HEK293 (cell line): ENCODE results near the gene C18orf32.

Experiments
- CTCF ChIA-PET: fragments of 350-600 bp; formaldehyde crosslinking; extraction: SDS; loops from one replicate; lab custom pipeline; 2021; ENCODE audit warnings: antibody characterized with exemption; lab: Yijun Ruan, JAX
- POLR2A ChIA-PET: fragments of 300-600 bp; formaldehyde crosslinking; extraction: SDS; loops from one replicate; lab custom pipeline; 2020; ENCODE audit warnings: antibody characterized with exemption, inconsistent platforms; lab: Yijun Ruan, JAX
- H3K27ac ChIP-seq: fragments of 200-500 bp; sonication (Bioruptor generic); 2 replicates; pipeline ENCODE4 v1.5.1; 2014; ENCODE audit warnings: low read depth, low read length, control low read depth, inconsistent platforms; ENCODE audit errors: extremely low read depth
- H3K36me3 ChIP-seq, 2 experiments: fragments of 200-500 bp in 1 of 2; sonication (Bioruptor generic) in 1 of 2; 1 replicate in 1 of 2; 2 replicates in 1 of 2; pipeline ENCODE4 v1.5.1; 2014 to 2017; ENCODE audit warnings: inconsistent platforms in 2 of 2, low read length in 2 of 2; ENCODE audit not compliant: control insufficient read depth in 2 of 2, insufficient read depth in 1 of 2
- H3K4me1 ChIP-seq: fragments of 200-500 bp; sonication (Bioruptor generic); 2 replicates; pipeline ENCODE4 v1.5.1; 2014; ENCODE audit warnings: mild to moderate bottlenecking, low read length, inconsistent platforms; ENCODE audit not compliant: control insufficient read depth, insufficient read depth
- H3K4me3 ChIP-seq: 2 replicates; pipeline ENCODE4 v1.5.1; 2011; ENCODE audit warnings: low read depth, mild to moderate bottlenecking, control low read depth, low read length, moderate library complexity
- H3K9me3 ChIP-seq: fragments of 200-500 bp; sonication (Bioruptor generic); 2 replicates; pipeline ENCODE4 v1.5.1; 2014; ENCODE audit warnings: low read depth, low read length, inconsistent platforms; ENCODE audit not compliant: control insufficient read depth, insufficient read depth
- PRDM1 ChIP-seq: fragments of 450-650 bp; formaldehyde crosslinking; IDR thresholded peaks from 2 replicates; pipeline ENCODE4; 2016; ENCODE audit warnings: missing biosample characterization, missing genetic modification characterization
- PRDM6 ChIP-seq: fragments of 450-650 bp; formaldehyde crosslinking; IDR thresholded peaks from 2 replicates; pipeline ENCODE4 v1.5.1; 2017; ENCODE audit warnings: missing biosample characterization, missing genetic modification characterization
- SP3 ChIP-seq: fragments of 450-650 bp; formaldehyde crosslinking; IDR thresholded peaks from 2 replicates; pipeline ENCODE4 v1.5.1; 2016; ENCODE audit warnings: missing biosample characterization, missing genetic modification characterization
- ZBTB44 ChIP-seq: fragments of 450-650 bp; IDR thresholded peaks from 2 replicates; pipeline ENCODE4 v1.5.1; 2018; ENCODE audit warnings: missing biosample characterization, mild to moderate bottlenecking, missing genetic modification characterization
- ZBTB6 ChIP-seq: fragments of 450-650 bp; formaldehyde crosslinking; IDR thresholded peaks from 2 replicates; pipeline ENCODE4 v1.5.1; 2017; ENCODE audit warnings: missing biosample characterization, missing genetic modification characterization
- ZEB2 ChIP-seq: fragments of 450-650 bp; formaldehyde crosslinking; IDR thresholded peaks from 2 replicates; pipeline ENCODE4 v1.5.1; 2016; ENCODE audit warnings: missing biosample characterization, missing genetic modification characterization
- ZNF221 ChIP-seq: fragments of 450-650 bp; formaldehyde crosslinking; IDR thresholded peaks from 2 replicates; pipeline ENCODE4 v1.5.1; 2017; ENCODE audit warnings: missing biosample characterization, missing genetic modification characterization, borderline replicate concordance
- ZNF266 ChIP-seq: fragments of 450-650 bp; formaldehyde crosslinking; IDR thresholded peaks from 2 replicates; pipeline ENCODE4 v1.5.1; 2016; ENCODE audit warnings: missing biosample characterization, missing genetic modification characterization, low read depth
- ZNF324 ChIP-seq: fragments of 450-650 bp; formaldehyde crosslinking; IDR thresholded peaks from 2 replicates; pipeline ENCODE4 v1.5.1; 2016; ENCODE audit warnings: missing biosample characterization, missing genetic modification characterization
- ZNF354C ChIP-seq: fragments of 450-650 bp; formaldehyde crosslinking; IDR thresholded peaks from 2 replicates; pipeline ENCODE4 v1.5.1; 2016; ENCODE audit warnings: missing biosample characterization, missing genetic modification characterization, low read depth, borderline replicate concordance
- ZNF518A ChIP-seq: fragments of 450-650 bp; formaldehyde crosslinking; conservative IDR thresholded peaks from 2 replicates; pipeline ENCODE4 v1.5.1; 2016; ENCODE audit warnings: low read depth, missing biosample characterization, missing genetic modification characterization
- ZNF571 ChIP-seq: fragments of 450-650 bp; formaldehyde crosslinking; IDR thresholded peaks from 2 replicates; pipeline ENCODE4 v1.5.0; 2017; ENCODE audit warnings: missing biosample characterization, missing genetic modification characterization
- ZNF626 ChIP-seq: fragments of 450-650 bp; sonication (Bioruptor Pico); formaldehyde crosslinking; IDR thresholded peaks from 2 replicates; pipeline ENCODE4 v1.5.1; 2018; ENCODE audit warnings: missing biosample characterization, missing genetic modification characterization, inconsistent platforms

The C18orf32 gene

GRCh38 chr18:49523580-49524093, 36.6 kb upstream of the C18orf32 start (continued):
- TF ChIP-seq ZNF518A (tag by site-specific recombination) (peak; percentile 83), ZNF354C (tag by site-specific recombination) (0 out of 2 replicates have a peak, but pooled peaks have one; percentile 47), ZNF266 (tag by site-specific recombination) (peak; percentile 84)

GRCh38 chr18:49521216-49521835, 34.3 kb upstream of the C18orf32 start:
- 0 out of 2 replicates have a peak overlapping the region, but pooled peaks have one; percentile 28 for H3K27ac ChIP-seq
- no peaks in the 10 kb centered on the region for H3K36me3 ChIP-seq
- H3K9me3 ChIP-seq, result no peaks in the 10 kb centered on the region
- TF ChIP-seq ZNF221 (no peak), ZBTB44 (tag by site-specific recombination) (peak; percentile 3; the same call in 1 of the 2 replicates), ZBTB6 (tag by site-specific recombination) (no peak), PRDM1 (tag by site-specific recombination) (peak; percentile 46; the same call in 1 of the 2 replicates), ZEB2 (tag by site-specific recombination) (no peak), ZNF571 (tag by site-specific recombination) (no peak), SP3 (tag by site-specific recombination) (no peak), PRDM6 (tag by site-specific recombination) (peak; percentile 19; the same call in 1 of the 2 replicates), ZNF626 (tag by site-specific recombination) (no peak), ZNF324 (tag by site-specific recombination) (0 out of 2 replicates have a peak, but pooled peaks have one; percentile 8)
- ChIA-PET POLR2A (no interaction called here), CTCF (interaction anchor here (1.8 kb wide), 1 partner anchor 10 kb away, joined by 5 read pairs; no protein-coding TSS in a partner anchor)
- no peak overlapping the region for H3K4me3 ChIP-seq
- peaks cover 12% of the 10 kb centered on the region for H3K4me1 ChIP-seq
